Activated effector memory CD4-positive, alpha-beta T cell treated with anti-CD3 and anti-CD28 coated beads, Interleukin-2, amount 50 U/mL, for 16 hours (primary cell): Measurements from ENCODE around the gene GPHN.
"Not testable (repeated sequence)": the region's sequence is repeated elsewhere in the genome, so short reads cannot be mapped to it uniquely, and the experiment has no call there.

Experiments
- DNase-seq: peaks from one replicate; pipeline ENCODE4 v3.0.0-alpha.2; 2020

The GPHN gene

DNA sequence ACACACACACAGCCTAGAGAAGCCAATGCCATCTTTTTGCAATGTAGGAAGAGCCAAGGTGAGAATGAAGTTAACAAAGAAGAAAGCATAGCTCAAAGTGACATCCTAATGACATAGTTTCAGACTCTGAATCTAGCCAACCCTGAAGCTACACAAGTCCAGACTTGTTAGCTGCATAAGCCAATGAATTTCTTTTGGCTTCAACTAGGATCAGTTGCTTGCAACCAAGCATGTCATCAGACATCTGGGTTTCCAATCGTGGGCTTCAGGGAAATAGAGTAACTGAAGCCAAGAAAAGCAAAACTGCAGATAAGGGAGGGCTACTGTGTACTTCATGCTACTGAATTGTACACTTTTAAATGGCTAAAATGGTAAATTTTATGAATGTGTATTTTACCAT lies 4.4 kb upstream of the GPHN start:
- DNase-seq = no peak

DNA sequence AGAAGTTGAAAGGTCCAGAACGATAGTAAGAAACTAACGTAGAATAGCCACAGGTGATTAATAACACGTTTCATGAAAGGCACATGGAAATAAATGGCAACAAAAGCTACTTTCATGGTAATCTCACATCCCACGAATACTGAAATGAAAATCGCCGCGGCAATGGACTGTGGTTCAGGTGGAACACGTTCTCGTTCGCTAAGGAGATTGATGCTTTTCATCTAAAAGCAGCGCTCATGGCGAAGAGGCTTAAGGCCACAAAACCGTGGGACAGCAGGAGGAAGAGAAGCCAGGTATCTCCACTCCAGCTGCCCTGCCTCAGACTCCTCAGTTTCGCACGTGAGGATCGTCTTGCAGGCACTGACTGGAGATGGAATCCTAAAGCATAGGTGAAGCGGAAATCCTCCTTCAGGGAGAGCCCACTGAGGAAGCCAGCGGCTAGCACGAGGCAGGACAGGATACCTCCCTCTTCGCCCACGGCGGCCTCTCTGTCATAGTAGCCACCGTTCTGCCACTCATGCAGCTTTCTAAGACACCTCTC lies 696 bp upstream of the GPHN start:
- no peak for DNase-seq

DNA sequence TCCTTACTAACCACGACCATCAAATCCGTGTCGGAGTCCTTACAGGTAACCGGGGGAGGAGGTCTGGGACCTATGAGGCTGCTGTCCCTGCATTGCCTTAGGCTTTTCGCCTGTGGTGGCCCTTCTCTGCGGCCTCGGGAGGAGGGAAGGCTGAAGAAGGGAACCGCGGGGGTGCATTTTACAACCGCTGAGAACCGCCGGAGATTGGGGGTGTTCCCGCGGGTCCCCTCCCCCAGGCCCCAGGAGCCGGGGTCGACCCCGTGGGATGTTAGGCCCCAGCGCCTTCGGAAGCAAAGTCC lies 549 bp downstream of the GPHN start:
- DNase-seq = no peak

DNA sequence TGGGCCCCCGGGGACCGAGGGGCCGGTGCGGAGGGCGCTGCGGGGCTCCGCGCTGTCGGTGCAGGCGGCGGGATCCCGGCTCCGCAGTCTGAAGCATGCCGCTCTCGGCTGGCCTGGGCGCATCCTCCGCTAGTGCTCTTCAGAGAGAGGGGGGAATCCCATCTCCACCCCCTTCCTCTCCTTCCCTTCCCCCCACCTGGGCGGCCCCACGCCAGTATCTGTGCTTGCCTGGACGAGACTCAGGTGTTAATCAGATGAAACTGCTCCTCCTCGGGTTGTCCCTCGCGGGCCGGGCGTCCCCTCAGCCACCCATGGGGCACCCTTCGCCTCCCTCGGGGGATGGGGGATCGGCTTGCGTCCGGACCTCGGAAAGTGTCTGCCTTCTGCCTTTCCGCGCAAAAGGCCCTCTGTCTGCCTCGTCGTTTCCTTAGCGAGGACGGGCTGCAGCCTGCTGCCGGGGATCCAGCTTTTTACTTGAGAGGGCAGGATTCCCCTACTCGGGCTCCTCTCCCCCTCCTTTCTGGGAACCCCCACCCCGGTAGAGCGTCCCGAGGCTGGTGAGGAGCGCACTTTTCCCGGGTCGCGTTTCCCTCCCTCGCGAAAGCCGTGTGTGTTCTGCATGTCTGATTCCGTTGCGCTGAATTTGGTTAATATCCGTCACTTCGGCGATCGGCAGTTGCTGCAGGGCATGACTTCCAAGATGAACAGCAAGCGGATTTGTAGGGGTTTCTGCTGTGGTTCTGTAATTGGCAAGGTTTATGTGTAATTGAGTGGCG lies 1.1 kb downstream of the GPHN start:
- DNase-seq = peak; percentile 85

DNA sequence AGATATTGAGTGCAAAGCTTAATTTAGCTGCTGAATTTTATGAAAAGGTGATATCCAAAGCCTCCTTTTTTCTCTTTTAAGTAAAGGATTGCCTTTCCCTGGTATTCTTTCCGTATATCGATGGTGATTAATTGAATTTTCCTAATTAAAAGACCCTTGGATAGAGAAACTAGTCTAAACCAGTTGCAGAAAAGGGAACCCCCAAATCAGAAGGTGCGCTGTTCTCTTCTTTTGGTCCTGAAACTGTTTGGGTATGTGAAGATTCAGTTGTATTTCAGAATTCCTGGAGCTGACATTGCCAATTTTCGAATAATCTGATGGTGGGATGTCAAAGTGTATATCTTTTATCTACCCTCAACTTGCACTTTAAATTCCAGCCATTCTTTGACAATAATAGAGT lies 1.9 kb downstream of the GPHN start:
- DNase-seq = no peak

DNA sequence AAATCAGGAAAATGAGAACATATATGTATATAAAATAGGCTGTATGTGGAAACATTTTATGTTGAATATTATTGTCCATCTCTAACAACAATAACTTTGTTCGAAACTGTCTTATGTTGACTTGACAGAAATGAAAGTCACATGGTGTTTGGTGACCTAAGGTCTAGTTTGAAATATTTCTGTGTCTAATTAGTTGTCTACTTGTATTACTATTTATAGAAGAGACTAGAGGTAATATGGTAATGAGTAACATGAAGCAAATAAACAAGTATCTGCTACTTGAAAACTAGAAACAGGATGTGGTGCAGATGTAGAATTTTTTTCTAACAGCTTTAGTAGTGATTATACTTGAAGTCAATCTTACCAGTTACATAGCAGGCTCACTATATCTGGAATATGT lies 3.9 kb downstream of the GPHN start:
- DNase-seq = no peak

DNA sequence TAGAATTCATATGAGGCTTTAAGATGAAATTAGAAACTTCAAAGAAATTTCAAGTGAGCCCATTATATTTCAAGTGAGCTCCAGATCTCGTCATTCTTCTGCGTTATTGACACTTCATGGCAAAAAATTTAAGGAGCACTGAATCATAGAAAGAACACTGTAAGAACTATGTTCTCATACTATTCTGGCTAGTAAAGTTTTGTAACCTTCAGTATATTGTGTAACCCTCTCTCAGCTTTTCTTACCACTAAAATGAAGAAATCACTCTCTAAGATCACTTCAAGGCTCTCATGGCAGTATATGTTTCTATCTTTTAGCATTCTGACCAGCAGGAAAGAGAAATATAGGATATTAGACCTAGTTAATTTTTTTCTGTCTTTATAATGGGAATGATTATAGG lies 6.3 kb downstream of the GPHN start:
- no peak for DNase-seq

DNA sequence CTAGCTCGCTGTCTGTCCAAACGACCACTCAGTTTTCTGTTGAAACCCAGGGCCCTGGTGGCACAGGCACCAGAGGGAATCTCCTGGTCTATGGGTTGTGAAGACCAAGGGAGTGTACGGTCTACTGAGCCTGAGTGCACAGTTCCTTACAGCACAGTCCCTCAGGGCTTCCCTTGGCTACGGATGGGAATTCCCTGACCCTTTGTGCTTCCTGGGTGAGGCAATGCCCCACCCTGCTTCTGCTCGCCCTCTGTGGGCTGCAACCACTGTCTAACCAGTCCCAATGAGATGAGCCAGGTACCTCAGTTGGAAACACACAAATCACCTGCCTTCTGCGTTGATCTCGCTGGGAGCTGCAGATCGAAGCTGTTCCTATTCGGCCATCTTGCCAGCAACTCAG lies 22.6 kb downstream of the GPHN start:
- DNase-seq = no peak

DNA sequence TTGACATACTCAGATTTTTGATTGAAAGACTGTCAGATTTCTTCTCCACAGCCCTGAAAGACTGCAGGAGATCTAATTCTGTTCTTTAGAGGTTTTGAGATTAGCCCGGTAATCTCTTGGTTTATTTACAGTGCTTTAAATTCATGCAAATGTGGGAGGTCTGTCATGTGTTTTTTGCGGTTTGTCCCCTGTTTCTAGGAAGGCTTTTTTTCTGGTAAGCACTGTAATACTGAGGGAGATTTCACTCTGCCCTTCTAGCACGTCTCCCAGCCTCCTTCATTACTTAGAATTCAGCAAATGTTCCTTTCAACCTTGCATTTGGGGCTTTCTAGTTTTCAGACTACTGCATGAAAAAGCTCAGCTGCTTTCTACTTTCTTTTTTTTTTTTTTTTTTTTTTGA lies 31.1 kb downstream of the GPHN start:
- no peak for DNase-seq

DNA sequence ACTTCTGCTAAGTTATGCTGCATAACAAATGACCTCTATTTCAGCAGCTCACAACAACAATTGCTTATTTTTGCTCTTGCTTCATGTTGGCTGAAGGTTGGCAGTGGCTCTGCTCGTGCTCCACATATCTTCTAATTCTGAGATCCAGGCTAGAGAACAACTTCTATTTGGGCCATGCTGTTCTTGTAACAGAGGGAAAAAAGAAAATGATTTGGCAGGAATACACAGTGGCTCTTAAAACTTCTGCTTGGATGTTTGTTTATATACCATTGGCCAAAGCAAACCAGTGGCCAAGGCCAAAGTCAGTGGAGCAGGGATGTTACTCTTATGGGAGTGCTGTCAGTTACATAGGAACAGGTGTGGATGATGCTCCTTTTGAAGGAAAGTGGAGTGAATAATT lies 32.1 kb downstream of the GPHN start:
- no peak for DNase-seq

DNA sequence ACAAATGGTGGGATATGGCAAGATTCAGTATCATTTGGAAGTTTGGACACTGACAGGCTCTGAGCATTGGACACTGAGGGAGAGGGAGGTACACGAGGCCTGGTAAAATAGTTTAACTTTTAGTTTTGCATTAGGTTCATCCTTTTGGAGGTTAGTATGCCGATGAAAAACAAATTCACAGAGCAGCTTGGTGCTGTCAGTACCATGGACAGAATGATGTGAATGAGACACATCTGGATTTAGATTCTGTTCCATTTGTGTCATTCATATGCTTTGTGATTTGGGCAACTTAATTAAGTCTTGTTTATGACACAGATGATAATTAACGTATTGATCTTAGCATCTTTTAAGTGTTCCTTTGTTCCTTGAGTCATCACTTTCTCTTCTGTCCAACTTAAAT lies 33.7 kb downstream of the GPHN start:
- DNase-seq = no peak

DNA sequence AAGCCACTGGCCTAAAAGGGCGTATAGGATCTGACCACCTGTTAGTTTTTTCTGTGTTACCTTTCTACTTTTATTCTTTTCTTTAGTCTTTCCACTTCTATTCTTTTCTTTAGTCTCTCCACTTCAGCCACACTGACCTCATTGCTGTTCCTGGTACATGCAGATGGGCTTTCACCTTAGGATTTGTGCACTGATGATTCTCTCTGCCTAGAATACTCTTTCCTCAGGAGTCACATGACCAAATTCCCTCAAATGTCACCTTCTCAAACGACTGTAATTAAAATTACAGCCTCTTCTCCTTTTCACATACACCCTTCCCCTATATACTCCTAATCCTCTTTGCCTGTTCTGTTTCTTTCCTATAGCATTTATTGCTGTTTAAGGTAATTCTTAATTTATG lies 36.0 kb downstream of the GPHN start:
- no peak for DNase-seq

DNA sequence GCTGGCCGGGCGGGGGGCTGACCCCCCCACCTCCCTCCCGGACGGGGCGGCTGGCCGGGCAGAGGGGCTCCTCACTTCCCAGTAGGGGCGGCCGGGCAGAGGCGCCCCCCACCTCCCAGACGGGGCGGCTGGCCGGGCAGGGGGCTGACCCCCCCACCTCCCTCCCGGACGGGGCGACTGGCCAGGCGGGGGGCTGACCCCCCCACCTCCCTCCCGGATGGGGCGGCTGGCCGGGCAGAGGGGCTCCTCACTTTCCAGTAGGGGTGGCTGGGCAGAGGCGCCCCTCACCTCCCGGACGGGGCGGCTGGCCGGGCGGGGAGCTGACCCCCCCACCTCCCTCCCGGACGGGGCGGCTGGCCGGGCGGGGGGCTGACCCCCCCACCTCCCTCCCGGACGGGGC lies 37.2 kb downstream of the GPHN start:
- DNase-seq = not testable (repeated sequence)

DNA sequence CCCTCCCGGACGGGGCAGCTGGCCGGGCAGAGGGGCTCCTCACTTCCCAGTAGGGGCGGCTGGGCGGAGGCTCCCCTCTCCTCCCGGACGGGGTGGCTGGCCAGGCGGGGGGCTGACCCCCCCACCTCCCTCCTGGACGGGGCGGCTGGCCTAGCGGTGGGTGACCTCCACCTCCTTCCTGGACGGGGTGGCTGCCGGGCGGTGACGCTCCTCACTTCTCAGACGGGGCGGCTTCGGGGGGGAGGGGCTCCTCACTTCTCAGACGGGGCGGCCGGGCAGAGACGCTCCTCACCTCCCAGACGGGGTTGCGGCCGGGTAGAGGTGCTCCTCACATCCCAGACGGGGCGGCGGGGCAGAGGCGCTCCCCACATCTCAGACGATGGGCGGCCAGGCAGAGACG lies 37.8 kb downstream of the GPHN start:
- DNase-seq = not testable (repeated sequence)

DNA sequence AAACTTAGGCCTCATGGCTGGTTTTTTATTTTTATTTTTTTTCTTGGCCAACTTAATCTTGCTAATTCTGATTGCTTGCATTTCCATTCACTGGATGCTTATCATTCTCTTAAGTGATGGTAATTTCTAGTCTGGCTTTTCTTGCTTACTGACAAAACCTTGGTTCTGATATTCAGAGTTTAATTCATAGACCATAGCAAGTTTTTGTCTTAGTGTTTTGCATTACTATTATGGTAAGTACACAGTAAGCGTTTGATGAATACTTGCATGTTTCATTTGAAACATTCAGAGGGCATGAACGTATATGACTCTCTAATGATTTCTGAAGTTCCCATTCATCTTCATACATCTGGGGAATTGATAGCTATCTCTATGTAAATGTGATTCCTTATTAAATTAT lies 55.8 kb downstream of the GPHN start:
- DNase-seq = no peak

DNA sequence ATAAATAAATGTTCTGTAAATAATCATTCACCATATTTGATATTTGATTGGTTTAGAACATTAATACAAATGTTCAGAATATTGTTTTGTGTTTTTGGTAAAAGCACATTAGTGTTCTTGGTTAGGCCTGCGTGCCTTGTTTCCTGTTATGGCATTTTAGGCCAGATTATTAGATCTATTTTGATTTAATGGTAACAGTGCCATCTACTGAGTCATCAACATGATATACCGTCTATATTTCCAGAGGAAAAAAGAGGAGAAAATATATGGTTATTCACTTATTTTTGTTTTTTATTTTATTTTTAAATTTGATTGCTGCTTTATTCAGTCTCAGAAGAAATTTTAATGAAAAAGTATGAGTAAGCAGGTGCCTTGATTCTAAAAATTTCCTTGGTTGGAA lies 60.3 kb downstream of the GPHN start:
- DNase-seq = no peak

DNA sequence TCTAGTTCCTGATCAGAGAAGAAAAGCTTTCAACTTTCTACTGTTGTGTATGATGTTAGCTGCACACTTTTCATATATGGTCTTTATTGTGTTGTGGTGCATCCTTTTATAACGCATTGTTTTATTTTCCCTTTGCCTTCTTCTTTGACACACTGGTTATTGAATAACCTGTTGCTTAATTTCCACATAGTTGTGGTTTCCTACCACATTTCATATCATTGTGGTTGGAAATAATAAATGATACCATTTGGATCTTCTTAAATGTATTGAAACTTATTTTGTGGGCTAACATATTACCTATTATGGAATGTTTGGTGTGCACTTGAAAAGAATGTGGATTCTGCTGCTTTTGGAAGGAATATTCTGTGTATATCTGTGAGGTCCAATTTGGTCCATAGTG lies 64.9 kb downstream of the GPHN start:
- DNase-seq = no peak

DNA sequence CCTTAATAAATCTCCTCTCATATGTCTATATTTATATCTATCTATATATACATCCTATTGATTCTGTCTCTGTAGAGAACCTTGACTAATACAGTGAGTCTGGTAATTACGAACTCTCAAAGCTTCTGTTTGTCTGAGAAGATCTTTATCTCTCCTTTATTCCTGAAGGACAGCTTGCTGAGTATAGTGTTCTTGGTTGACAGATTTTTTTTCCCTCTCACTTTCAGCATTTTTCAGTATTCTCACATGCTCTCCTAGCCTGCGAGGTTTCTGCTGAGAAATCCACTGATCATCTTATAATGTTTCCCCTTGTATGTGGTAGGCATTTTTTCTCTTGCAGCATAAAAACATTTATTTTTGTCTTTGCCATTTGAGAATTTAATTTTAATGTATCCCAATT lies 67.1 kb downstream of the GPHN start:
- no peak for DNase-seq

DNA sequence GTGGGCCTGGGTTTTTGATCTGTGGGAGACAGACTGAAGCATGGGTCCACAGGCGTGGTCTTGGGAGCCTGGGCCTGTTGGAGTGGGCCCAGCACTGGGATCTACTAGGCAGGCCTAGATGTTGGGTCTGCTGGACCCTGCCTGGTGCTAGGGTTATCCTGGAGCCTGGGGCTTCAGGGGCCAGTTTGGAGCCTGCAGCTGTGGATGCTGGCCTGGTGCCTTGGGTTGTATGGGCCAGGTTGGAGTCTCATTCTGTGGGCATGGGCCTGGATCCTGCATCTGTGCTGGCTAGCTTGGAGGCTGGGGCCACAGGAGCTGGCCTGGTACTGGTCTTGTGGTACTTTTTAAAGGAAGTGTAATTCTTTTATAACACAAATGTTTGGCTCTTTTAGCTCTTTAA lies 68.0 kb downstream of the GPHN start:
- DNase-seq = no peak

DNA sequence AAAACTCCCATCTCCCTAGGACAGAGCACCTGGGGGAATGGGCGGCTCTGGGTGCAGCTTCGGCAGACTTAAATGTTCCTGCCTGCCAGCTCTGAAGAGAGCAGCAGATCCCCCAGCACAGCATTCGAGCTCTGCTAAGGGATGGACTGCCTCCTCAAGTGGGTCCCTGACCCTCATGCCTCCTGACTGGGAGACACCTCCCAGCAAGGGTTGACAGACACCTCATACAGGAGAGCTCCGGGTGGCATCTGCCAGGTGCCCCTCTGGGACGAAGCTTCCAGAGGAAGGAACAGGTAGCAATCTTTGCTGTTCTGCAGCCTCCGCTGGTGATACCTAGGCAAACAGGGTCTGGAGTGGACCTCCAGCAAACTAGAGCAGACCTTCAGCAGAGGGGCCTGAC lies 79.8 kb downstream of the GPHN start:
- not testable (repeated sequence) for DNase-seq

DNA sequence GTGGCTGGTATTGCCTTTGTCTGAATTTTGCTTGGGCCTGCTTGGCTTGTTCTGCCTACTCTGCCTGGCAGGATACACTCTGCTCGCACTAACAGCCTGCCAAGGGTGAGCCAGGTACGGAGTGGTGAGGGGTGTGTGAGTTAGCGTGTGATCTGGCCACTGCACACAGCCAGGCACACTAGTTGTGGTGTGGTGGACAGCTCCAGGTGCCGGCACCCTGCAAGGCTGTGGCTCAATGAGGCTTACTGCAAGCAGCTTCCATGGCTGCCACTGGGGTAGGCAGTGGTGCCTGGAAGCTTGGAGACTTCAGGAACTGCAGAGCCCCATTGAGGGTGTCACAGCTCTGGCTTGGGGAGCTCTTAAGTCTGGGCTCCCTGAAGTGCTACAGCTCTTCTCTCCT lies 87.4 kb downstream of the GPHN start:
- DNase-seq = no peak

DNA sequence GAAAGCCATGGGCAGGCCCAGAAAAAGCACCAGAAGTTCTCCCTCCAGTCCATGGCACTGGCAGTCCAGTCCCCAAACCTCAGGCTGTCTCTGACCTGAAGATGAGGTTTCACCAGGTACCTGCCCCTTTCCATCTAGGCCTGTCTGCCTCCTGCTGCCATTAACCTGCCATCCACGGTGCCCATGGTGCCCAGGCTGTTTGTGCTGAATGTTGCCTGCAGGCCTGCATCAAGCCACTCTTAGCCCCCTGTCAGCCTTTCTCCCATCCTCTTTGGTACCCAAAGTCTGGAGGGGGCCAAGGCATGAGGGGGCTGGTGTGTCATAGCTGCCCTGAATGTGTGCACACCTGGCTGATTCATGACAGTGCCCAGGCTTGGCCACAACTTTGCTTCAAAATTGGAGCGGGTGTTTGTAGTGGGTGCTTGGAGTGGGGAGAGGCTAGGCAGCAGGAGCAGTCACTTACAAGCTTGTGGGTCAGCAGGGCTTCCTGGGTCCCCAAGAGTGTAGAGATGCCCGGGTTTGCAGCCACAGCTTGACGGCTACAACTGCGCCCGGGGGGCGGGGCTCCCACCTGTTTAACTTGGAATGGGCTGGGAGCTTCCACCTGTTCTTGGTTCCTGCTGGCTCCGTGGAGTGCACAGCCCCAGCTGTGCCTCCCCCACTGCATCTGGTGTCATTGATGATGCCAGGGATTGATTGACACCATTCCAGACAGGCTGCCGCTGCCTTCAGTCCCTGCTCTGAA lies 88.5 kb downstream of the GPHN start:
- DNase-seq = no peak

DNA sequence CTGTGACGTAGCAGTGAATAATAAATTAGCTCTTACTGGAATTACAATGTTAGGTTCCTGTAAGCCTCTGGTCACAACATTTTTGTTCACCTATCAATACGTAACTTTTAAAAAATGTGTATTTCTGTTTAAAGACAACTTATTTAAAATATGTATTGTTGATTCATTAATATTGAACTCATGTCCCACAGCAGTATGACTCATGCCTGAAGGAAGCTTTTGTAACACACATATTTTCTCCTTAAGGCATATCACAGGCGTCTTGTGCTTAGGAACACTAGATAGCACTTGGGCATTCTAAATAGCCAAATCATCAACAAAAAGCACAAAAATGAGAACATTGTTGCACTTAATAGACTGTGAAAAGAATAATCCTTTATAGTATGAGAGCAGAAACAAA lies 92.5 kb downstream of the GPHN start:
- DNase-seq = no peak

DNA sequence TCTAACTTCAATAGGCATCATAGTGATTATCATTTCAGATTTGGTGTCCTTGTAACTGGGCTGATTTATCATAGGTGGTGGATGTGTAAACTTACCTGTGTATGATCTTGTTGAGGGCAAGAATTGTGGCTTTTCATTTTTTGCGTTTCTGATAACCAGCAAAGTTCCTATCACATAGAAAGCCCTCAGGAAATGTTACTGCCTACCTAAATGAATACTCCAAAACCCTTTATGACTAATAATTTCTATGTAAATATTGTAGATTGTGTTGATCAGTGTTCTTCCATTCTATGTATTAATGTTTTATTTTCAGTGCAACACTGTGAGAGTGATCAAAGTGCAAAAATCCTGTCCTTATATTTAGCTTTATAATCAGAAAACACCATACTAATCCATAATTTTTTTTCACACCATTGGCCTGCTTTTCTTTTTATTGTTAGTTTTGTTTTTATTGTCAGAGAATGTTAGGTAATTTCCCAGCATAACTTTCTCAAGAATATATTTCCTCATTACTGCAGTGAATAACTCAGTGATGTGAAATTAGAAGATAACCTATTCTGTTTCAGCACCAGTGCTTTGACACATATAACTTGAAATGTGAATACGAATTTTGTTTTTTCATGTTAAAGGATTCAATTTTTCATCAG lies 94.1 kb downstream of the GPHN start:
- DNase-seq = no peak
